PC-3 (cell line): ENCODE data around the gene IGFALS. TPM values are rescaled to one million over a fixed set of nuclear protein-coding genes. Genes with fewer than 3 reads are reported as not detected.

Experiments
- ATAC-seq: fragments of 200-7000 bp; cut with Tn5 transposase; 2 replicates; pipeline ENCODE4 v1.9.1; 2020; ENCODE audit warnings: mild to moderate bottlenecking, moderate library complexity
- BruUV-seq: library from RNA; stranded (reverse); fragments of 400-500 nt; replicated peaks from 2 replicates; lab custom pipeline; 2021; lab: Mats Ljungman, UMichigan
- CTCF ChIA-PET: fragments of 300-600 bp; sonication (Branson Sonifier 250); formaldehyde crosslinking; loops from one replicate; lab custom pipeline; 2022; ENCODE audit warnings: antibody characterized with exemption; lab: Charles Lee
- POLR2A ChIA-PET: fragments of 300-600 bp; sonication (Branson Sonifier 250); formaldehyde crosslinking; loops from one replicate; lab custom pipeline; 2022; ENCODE audit warnings: antibody characterized with exemption; ENCODE audit not compliant: unreplicated experiment; lab: Charles Lee
- DNase-seq: peaks from one replicate; pipeline ENCODE4 v3.0.0-alpha.2; 2015
- H2AFZ ChIP-seq: fragments of 300-600 bp; sonication (generic); 2 replicates; pipeline ENCODE4 v1.6.0; 2016; ENCODE audit warnings: antibody characterized with exemption, low read length
- H3F3A ChIP-seq: fragments of 300-600 bp; sonication (generic); one replicate; pipeline ENCODE4 v1.6.0; 2017; ENCODE audit warnings: antibody characterized with exemption, low read length, control low read depth, mild to moderate bottlenecking; ENCODE audit not compliant: unreplicated experiment
- H3K27ac ChIP-seq: fragments of 300-600 bp; sonication (generic); 2 replicates; pipeline ENCODE4 v1.5.1; 2016; ENCODE audit warnings: mild to moderate bottlenecking, low read length
- H3K27me3 ChIP-seq: fragments of 300-600 bp; sonication (generic); 2 replicates; pipeline ENCODE4 v1.6.1; 2016; ENCODE audit warnings: low read length, mixed read lengths
- H3K36me3 ChIP-seq: fragments of 300-600 bp; sonication (generic); 2 replicates; pipeline ENCODE4 v1.6.1; 2016; ENCODE audit warnings: low read depth, mixed run types, low read length, mixed read lengths
- H3K4me1 ChIP-seq: fragments of 300-600 bp; sonication (generic); 2 replicates; pipeline ENCODE4 v1.5.1; 2016; ENCODE audit warnings: low read length; ENCODE audit not compliant: insufficient read depth
- H3K4me2 ChIP-seq: fragments of 300-600 bp; sonication (generic); 2 replicates; pipeline ENCODE4 v1.6.0; 2016; ENCODE audit warnings: low read length
- H3K4me3 ChIP-seq: fragments of 300-600 bp; sonication (generic); 2 replicates; pipeline ENCODE4 v1.5.1; 2016; ENCODE audit warnings: mild to moderate bottlenecking, low read length, mixed read lengths
- H3K79me2 ChIP-seq: fragments of 300-600 bp; sonication (generic); 2 replicates; pipeline ENCODE4 v1.6.1; 2017; ENCODE audit warnings: low read length, mixed read lengths
- H3K9ac ChIP-seq: fragments of 300-600 bp; sonication (generic); 2 replicates; pipeline ENCODE4 v1.6.0; 2016; ENCODE audit warnings: mild to moderate bottlenecking, low read length
- H3K9me2 ChIP-seq: fragments of 300-600 bp; sonication (generic); replicated peaks from 2 replicates; pipeline ENCODE4 v1.6.1; 2016; ENCODE audit warnings: mixed run types, low read length, mixed read lengths
- H3K9me3 ChIP-seq: fragments of 300-600 bp; sonication (generic); 2 replicates; pipeline ENCODE4 v1.6.1; 2016; ENCODE audit warnings: low read length, mixed read lengths
- H4K20me1 ChIP-seq: fragments of 300-600 bp; sonication (generic); 2 replicates; pipeline ENCODE4 v1.6.1; 2016; ENCODE audit warnings: low read length, mixed read lengths
- EZH2 ChIP-seq: fragments of 300-600 bp; sonication (generic); IDR thresholded peaks from one replicate; pipeline ENCODE4 v1.6.1; 2017; ENCODE audit warnings: antibody characterized with exemption, mild to moderate bottlenecking, low read length; ENCODE audit not compliant: unreplicated experiment
- EZH2phosphoT487 ChIP-seq: fragments of 300-600 bp; sonication (generic); IDR thresholded peaks from 2 replicates; pipeline ENCODE4 v1.6.1; 2018; ENCODE audit warnings: mild to moderate bottlenecking, antibody characterized with exemption, low read length, borderline replicate concordance
- intact Hi-C: fragments of 100-400 bp; cut with micrococcal nuclease; formaldehyde crosslinking; loops from 2 replicates; pipeline ENCODE4 v1.9.0; 2023
- total RNA-seq: library from RNA; depleted of rRNA; stranded (reverse); fragments of >200 nt; gene quantifications from 2 replicates; pipeline ENCODE4 v1.2.3, GENCODE V29; 2014; rRNA removed
- TF ChIP-seq, protein P1 (sequence below): fragments of 300-600 bp; sonication (generic); conservative IDR thresholded peaks from 2 replicates; pipeline ENCODE4 v1.5.1; 2017; ENCODE audit warnings: antibody characterized with exemption, low read depth, mild to moderate bottlenecking, low read length

The IGFALS gene
- total RNA-seq, 1 experiment from 2014 or later, result not detected

DNA sequence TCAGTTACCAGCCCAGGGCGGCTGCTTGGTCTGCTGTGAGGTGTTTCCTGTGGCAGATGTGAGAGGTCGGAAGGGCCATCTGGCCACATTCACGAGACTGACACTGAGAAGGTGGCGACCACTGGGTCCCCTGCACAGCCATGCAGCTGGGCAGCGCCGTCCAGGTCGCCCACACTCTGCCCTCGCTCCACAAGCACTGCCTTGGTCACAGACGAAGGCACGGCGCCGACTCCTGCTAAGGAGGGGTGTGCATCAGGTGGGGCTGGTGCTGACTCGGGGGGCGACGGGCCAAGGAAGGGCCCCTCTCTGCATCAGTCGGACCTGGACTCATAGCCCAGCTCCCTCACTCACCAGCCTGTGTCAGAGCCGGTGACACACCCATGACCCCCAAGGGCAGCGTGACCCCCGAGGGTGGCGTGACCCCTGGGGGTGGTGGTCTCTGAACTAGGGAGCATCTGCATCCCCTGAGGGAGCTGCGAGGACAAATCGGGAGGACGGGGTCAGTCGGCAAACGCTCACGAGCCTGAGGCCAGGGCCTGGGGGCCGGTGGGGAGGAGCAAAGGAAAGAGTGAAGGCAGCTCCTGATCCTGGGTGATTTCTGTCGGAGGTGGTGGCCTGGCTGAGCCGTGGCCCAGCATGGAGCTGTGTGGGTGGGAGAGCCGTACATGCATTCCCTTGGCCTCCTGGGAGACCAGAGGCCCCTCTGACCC, 52.6 kb downstream of the IGFALS start:
- Histone ChIP-seq H3K27me3 (no peaks in the 10 kb centered on the region), H3K4me1 (no peaks in the 10 kb centered on the region), H3K36me3 (no peaks in the 10 kb centered on the region), H3F3A (no peaks in the 10 kb centered on the region), H3K27ac (no peak overlapping the region), H3K9me3 (no peaks in the 10 kb centered on the region), H4K20me1 (no peaks in the 10 kb centered on the region), H3K4me3 (no peak overlapping the region), H3K79me2 (no peaks in the 10 kb centered on the region), H3K4me2 (no peak overlapping the region), H3K9me2 (no peaks in the 10 kb centered on the region), H2AFZ (no peak overlapping the region), H3K9ac (no peak overlapping the region)
- ATAC-seq, result no peak
- POLR2A ChIA-PET, result no interaction called here
- DNase-seq, result no peak
- CTCF ChIA-PET, result no interaction called here
- intact Hi-C loops, result no loop called here
- no TSS peak for BruUV-seq
- TF ChIP-seq EZH2, result no peak
- TF ChIP-seq, protein P1, sequence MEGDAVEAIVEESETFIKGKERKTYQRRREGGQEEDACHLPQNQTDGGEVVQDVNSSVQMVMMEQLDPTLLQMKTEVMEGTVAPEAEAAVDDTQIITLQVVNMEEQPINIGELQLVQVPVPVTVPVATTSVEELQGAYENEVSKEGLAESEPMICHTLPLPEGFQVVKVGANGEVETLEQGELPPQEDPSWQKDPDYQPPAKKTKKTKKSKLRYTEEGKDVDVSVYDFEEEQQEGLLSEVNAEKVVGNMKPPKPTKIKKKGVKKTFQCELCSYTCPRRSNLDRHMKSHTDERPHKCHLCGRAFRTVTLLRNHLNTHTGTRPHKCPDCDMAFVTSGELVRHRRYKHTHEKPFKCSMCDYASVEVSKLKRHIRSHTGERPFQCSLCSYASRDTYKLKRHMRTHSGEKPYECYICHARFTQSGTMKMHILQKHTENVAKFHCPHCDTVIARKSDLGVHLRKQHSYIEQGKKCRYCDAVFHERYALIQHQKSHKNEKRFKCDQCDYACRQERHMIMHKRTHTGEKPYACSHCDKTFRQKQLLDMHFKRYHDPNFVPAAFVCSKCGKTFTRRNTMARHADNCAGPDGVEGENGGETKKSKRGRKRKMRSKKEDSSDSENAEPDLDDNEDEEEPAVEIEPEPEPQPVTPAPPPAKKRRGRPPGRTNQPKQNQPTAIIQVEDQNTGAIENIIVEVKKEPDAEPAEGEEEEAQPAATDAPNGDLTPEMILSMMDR, result no peak
- TF ChIP-seq EZH2phosphoT487, result no peak

Other genes with a start within 250 kb of the IGFALS start
- 4.2 and 6.2 TPM in 2 replicates for gene IFT140, start 181.6 kb downstream of the IGFALS start, total RNA-seq
- gene CRAMP1, start 181.3 kb downstream of the IGFALS start, total RNA-seq, result 8.5 and 15.5 TPM in 2 replicates
- gene JPT2, start 115.4 kb downstream of the IGFALS start, total RNA-seq, result 85.2 and 86.5 TPM in 2 replicates
- gene MAPK8IP3, start 87.5 kb downstream of the IGFALS start, total RNA-seq, result 41.1 and 59.7 TPM in 2 replicates
- gene NME3, start 22.2 kb downstream of the IGFALS start, total RNA-seq, result 66.9 and 70.3 TPM in 2 replicates
- gene EME2, start 20.9 kb downstream of the IGFALS start, total RNA-seq, result 11.3 and 12.5 TPM in 2 replicates
- gene MRPS34, start 20.6 kb downstream of the IGFALS start, total RNA-seq, result 248 and 258 TPM in 2 replicates
- gene SPSB3, start 11.1 kb downstream of the IGFALS start, total RNA-seq, result 27.4 and 30.4 TPM in 2 replicates
- gene NUBP2, start 10.7 kb downstream of the IGFALS start, total RNA-seq, result 95.1 and 128 TPM in 2 replicates
- 96.9 and 99.5 TPM in 2 replicates for gene HAGH, start 33.1 kb upstream of the IGFALS start, total RNA-seq
- 37.5 and 47.5 TPM in 2 replicates for gene FAHD1, start 33.5 kb upstream of the IGFALS start, total RNA-seq
- gene MEIOB, start 78.5 kb upstream of the IGFALS start, total RNA-seq, result not detected in 2 replicates
- not detected in 2 replicates for gene HS3ST6, start 124.7 kb upstream of the IGFALS start, total RNA-seq
- 24.6 and 25.7 TPM in 2 replicates for gene MSRB1, start 149.5 kb upstream of the IGFALS start, total RNA-seq
- gene RPL3L, start 161.0 kb upstream of the IGFALS start, total RNA-seq, result 1.5 TPM in 1 of 2 replicates, not detected in the other
- gene NDUFB10, start 165.8 kb upstream of the IGFALS start, total RNA-seq, result 407 and 530 TPM in 2 replicates
- 2,234 and 2,721 TPM in 2 replicates for gene RPS2, start 171.1 kb upstream of the IGFALS start, total RNA-seq
- gene RNF151, start 173.2 kb upstream of the IGFALS start, total RNA-seq, result not detected in 2 replicates
- gene TBL3, start 178.3 kb upstream of the IGFALS start, total RNA-seq, result 71.5 and 111 TPM in 2 replicates
- 2.4 and 3.4 TPM in 2 replicates for gene NOXO1, start 187.8 kb upstream of the IGFALS start, total RNA-seq
- 66.8 and 77.2 TPM in 2 replicates for gene GFER, start 190.5 kb upstream of the IGFALS start, total RNA-seq
- gene SYNGR3, start 196.3 kb upstream of the IGFALS start, total RNA-seq, result 1.5 and 2.8 TPM in 2 replicates
- gene ZNF598, start 216.1 kb upstream of the IGFALS start, total RNA-seq, result 44.4 and 60.1 TPM in 2 replicates
- gene NPW, start 226.1 kb upstream of the IGFALS start, total RNA-seq, result 3.8 and 5.6 TPM in 2 replicates
- gene NHERF2, start 233.2 kb upstream of the IGFALS start, total RNA-seq, result 145 and 160 TPM in 2 replicates